Measurements from ENCODE around the gene USP15. TPM values are rescaled to one million over a fixed set of nuclear protein-coding genes. Genes with fewer than 3 reads are reported as not detected.

Gene USP15
- total and polyA plus RNA-seq, 4 donors = 16.3 to 102 (median 66.1) TPM

DNA sequence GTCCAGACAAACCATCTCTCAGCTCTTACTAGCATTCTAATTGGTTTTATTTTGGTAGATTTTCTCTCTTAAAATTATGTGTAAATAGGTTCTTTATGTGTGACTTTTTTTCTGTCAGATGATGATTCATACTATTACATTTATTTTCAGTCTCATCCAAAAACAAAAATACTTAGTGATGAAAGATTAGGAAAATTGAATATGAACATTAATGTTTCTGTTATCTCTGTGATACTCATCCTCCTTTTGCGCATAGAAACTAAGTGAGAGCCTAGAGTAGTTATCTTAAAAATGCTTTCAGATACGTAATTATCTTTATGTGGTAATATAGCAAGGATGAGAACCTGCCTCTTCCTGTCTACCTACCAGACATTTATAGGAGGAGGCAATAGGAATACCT is 122.3 kb downstream of the USP15 start:
- H3K27me3 ChIP-seq (ENCODE audit: control insufficient read depth in 1 of 2, insufficient read depth in 2 of 2, low read length in 1 of 2) = no peaks in the 10 kb centered on the region
- no peak for DNase-seq
- WGBS, 2 donors = 93 to 95% methylated on average over 2 of the region's 2 CpGs
- no peak overlapping the region for H3K4me3 ChIP-seq (ENCODE audit: low read length in 2 of 2)
- H3K9me3 ChIP-seq (ENCODE audit: control insufficient read depth, low read length) = no peaks in the 10 kb centered on the region
- ATAC-seq (ENCODE audit: low FRiP score) = no peak
- intact Hi-C loops (cut with DNase I) = no loop called here
- no peaks in the 10 kb centered on the region for H3K4me1 ChIP-seq (ENCODE audit: control insufficient read depth in 1 of 2, insufficient read depth in 2 of 2, low read length in 2 of 2)
- no peak overlapping the region for H3K27ac ChIP-seq (ENCODE audit: low read depth in 1 of 2, low read length in 2 of 2)
- no peaks in the 10 kb centered on the region for H3K36me3 ChIP-seq (ENCODE audit: control insufficient read depth in 1 of 2, insufficient read depth in 2 of 2, low read length in 1 of 2)

DNA sequence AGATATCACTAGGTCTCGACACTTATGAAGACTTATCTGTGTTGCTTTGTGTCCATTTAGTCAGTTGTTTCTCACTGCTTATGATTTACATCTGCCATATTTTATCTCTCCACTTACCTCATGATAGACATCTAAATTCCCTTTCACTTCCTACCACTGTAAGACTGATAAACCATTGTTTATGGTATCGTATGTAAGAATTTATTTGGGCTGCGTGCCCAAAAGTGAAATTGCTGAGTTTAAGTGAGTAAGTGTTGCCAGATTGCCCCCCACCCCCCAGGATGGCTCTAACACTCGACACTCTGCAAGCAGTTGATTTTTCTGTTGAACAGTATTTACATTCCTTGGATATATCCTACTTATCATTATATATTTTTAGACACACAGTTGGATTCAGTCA is 136.5 kb downstream of the USP15 start:
- no peak overlapping the region for H3K4me3 ChIP-seq (ENCODE audit: low read length in 2 of 2)
- H3K27me3 ChIP-seq (ENCODE audit: control insufficient read depth in 1 of 2, insufficient read depth in 2 of 2, low read length in 1 of 2) = no peaks in the 10 kb centered on the region
- no peak for DNase-seq
- no peaks in the 10 kb centered on the region for H3K4me1 ChIP-seq (ENCODE audit: control insufficient read depth in 1 of 2, insufficient read depth in 2 of 2, low read length in 2 of 2)
- H3K27ac ChIP-seq (ENCODE audit: low read depth in 1 of 2, low read length in 2 of 2) = no peak overlapping the region
- H3K36me3 ChIP-seq (ENCODE audit: control insufficient read depth in 1 of 2, insufficient read depth in 2 of 2, low read length in 1 of 2) = no peaks in the 10 kb centered on the region
- no peak for ATAC-seq (ENCODE audit: low FRiP score)
- H3K9me3 ChIP-seq (ENCODE audit: control insufficient read depth, low read length) = no peaks in the 10 kb centered on the region
- 37 to 42% methylated on average over 4 of the region's 4 CpGs for WGBS, 2 donors
- intact Hi-C loops (cut with DNase I) = no loop called here

GRCh38 chr12:62400135-62400534 is 139.9 kb downstream of the USP15 start:
- Histone ChIP-seq H3K4me3 (ENCODE audit: low read length in 2 of 2) (no peak overlapping the region), H3K27ac (ENCODE audit: low read depth in 1 of 2, low read length in 2 of 2) (no peak overlapping the region), H3K36me3 (ENCODE audit: control insufficient read depth in 1 of 2, insufficient read depth in 2 of 2, low read length in 1 of 2) (no peaks in the 10 kb centered on the region), H3K4me1 (ENCODE audit: control insufficient read depth in 1 of 2, insufficient read depth in 2 of 2, low read length in 2 of 2) (no peaks in the 10 kb centered on the region), H3K27me3 (ENCODE audit: control insufficient read depth in 1 of 2, insufficient read depth in 2 of 2, low read length in 1 of 2) (no peaks in the 10 kb centered on the region), H3K9me3 (ENCODE audit: control insufficient read depth, low read length) (no peaks in the 10 kb centered on the region)
- WGBS, 2 donors = 88 to 95% methylated on average over 2 of the region's 2 CpGs
- intact Hi-C loops (cut with DNase I) = no loop called here
- no peak for DNase-seq
- no peak for ATAC-seq (ENCODE audit: low FRiP score)

DNA sequence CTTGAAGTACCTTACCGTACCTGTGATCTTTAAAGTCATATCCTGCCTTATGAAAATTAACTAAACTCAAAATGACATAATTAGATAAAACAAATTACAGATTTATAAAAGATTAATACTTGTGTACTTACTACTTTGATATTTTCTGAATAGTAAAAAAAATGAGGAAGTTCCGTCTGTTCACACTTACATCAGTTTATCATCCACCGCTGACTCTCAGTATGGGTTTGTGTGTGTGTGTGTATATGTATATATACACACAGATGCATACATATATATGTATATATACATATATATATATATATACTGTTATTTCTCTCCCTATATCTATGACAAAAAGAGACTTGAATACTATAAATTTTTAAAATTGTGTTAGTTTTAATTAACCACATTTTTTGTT is 141.4 kb downstream of the USP15 start:
- Histone ChIP-seq H3K4me3 (ENCODE audit: low read length in 2 of 2) (no peak overlapping the region), H3K27me3 (ENCODE audit: control insufficient read depth in 1 of 2, insufficient read depth in 2 of 2, low read length in 1 of 2) (no peaks in the 10 kb centered on the region), H3K9me3 (ENCODE audit: control insufficient read depth, low read length) (no peaks in the 10 kb centered on the region), H3K36me3 (ENCODE audit: control insufficient read depth in 1 of 2, insufficient read depth in 2 of 2, low read length in 1 of 2) (no peaks in the 10 kb centered on the region), H3K27ac (ENCODE audit: low read depth in 1 of 2, low read length in 2 of 2) (no peak overlapping the region), H3K4me1 (ENCODE audit: control insufficient read depth in 1 of 2, insufficient read depth in 2 of 2, low read length in 2 of 2) (no peaks in the 10 kb centered on the region)
- intact Hi-C loops (cut with DNase I) = no loop called here
- WGBS, 2 donors = 73 to 79% methylated on average over 3 of the region's 3 CpGs
- ATAC-seq (ENCODE audit: low FRiP score) (no peak), DNase-seq (no peak)

- H3K27ac ChIP-seq (ENCODE audit: low read depth in 1 of 2, low read length in 2 of 2) = no peak overlapping the region
- ATAC-seq (ENCODE audit: low FRiP score) = no peak
- intact Hi-C loops (cut with DNase I) = no loop called here
- H3K4me1 ChIP-seq (ENCODE audit: control insufficient read depth in 1 of 2, insufficient read depth in 2 of 2, low read length in 2 of 2) = no peaks in the 10 kb centered on the region
- H3K36me3 ChIP-seq (ENCODE audit: control insufficient read depth in 1 of 2, insufficient read depth in 2 of 2, low read length in 1 of 2) = no peaks in the 10 kb centered on the region
- no peak overlapping the region for H3K4me3 ChIP-seq (ENCODE audit: low read length in 2 of 2)
- no peak for DNase-seq
- no peaks in the 10 kb centered on the region for H3K27me3 ChIP-seq (ENCODE audit: control insufficient read depth in 1 of 2, insufficient read depth in 2 of 2, low read length in 1 of 2)
- H3K9me3 ChIP-seq (ENCODE audit: control insufficient read depth, low read length) = no peaks in the 10 kb centered on the region
Observed at GRCh38 chr12:62403031-62403430, 142.8 kb downstream of the USP15 start.

DNA sequence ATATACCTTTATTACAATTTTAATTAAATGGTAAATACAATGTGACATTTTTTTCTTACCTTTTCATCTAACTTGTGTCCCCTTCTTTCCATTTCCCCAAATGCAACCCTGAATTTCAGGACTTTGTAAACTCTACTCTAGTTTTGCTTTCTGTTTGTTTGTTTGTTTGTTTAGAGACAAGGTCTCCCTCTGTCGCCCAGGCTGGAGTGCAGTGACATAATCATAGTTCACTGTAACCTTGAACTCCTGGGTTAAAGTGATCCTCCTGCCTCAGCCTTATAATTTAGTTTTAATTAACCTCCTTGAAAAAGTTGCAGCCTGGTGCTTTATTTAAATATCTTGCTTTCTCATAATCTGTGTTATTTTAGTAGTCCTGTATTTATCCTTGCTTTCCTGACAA is 147.4 kb downstream of the USP15 start:
- 85 to 89% methylated on average over 1 of the region's 1 CpG for WGBS, 2 donors
- Histone ChIP-seq H3K9me3 (ENCODE audit: control insufficient read depth, low read length) (no peaks in the 10 kb centered on the region), H3K4me3 (ENCODE audit: low read length in 2 of 2) (no peak overlapping the region), H3K27me3 (ENCODE audit: control insufficient read depth in 1 of 2, insufficient read depth in 2 of 2, low read length in 1 of 2) (no peaks in the 10 kb centered on the region), H3K27ac (ENCODE audit: low read depth in 1 of 2, low read length in 2 of 2) (no peak overlapping the region), H3K4me1 (ENCODE audit: control insufficient read depth in 1 of 2, insufficient read depth in 2 of 2, low read length in 2 of 2) (no peaks in the 10 kb centered on the region), H3K36me3 (ENCODE audit: control insufficient read depth in 1 of 2, insufficient read depth in 2 of 2, low read length in 1 of 2) (no peaks in the 10 kb centered on the region)
- intact Hi-C loops (cut with DNase I) = no loop called here
- no peak for ATAC-seq (ENCODE audit: low FRiP score)
- no peak for DNase-seq

GRCh38 chr12:62409068-62409467 is 148.9 kb downstream of the USP15 start:
- Histone ChIP-seq H3K27ac (ENCODE audit: low read depth in 1 of 2, low read length in 2 of 2) (no peak overlapping the region), H3K4me3 (ENCODE audit: low read length in 2 of 2) (no peak overlapping the region), H3K36me3 (ENCODE audit: control insufficient read depth in 1 of 2, insufficient read depth in 2 of 2, low read length in 1 of 2) (no peaks in the 10 kb centered on the region), H3K27me3 (ENCODE audit: control insufficient read depth in 1 of 2, insufficient read depth in 2 of 2, low read length in 1 of 2) (no peaks in the 10 kb centered on the region), H3K4me1 (ENCODE audit: control insufficient read depth in 1 of 2, insufficient read depth in 2 of 2, low read length in 2 of 2) (no peaks in the 10 kb centered on the region), H3K9me3 (ENCODE audit: control insufficient read depth, low read length) (no peaks in the 10 kb centered on the region)
- intact Hi-C loops (cut with DNase I) = no loop called here
- 71 to 72% methylated on average over 3 of the region's 3 CpGs for WGBS, 2 donors
- DNase-seq (no peak), ATAC-seq (ENCODE audit: low FRiP score) (no peak)

- 97% methylated on average over 2 of the region's 2 CpGs for WGBS, 2 donors
- Histone ChIP-seq H3K27me3 (ENCODE audit: control insufficient read depth in 1 of 2, insufficient read depth in 2 of 2, low read length in 1 of 2) (no peaks in the 10 kb centered on the region), H3K9me3 (ENCODE audit: control insufficient read depth, low read length) (no peaks in the 10 kb centered on the region), H3K4me1 (ENCODE audit: control insufficient read depth in 1 of 2, insufficient read depth in 2 of 2, low read length in 2 of 2) (no peaks in the 10 kb centered on the region), H3K27ac (ENCODE audit: low read depth in 1 of 2, low read length in 2 of 2) (no peak overlapping the region), H3K4me3 (ENCODE audit: low read length in 2 of 2) (no peak overlapping the region), H3K36me3 (ENCODE audit: control insufficient read depth in 1 of 2, insufficient read depth in 2 of 2, low read length in 1 of 2) (no peaks in the 10 kb centered on the region)
- intact Hi-C loops (cut with DNase I) = no loop called here
- ATAC-seq (ENCODE audit: low FRiP score) = no peak
- no peak for DNase-seq
Observed at GRCh38 chr12:62414180-62414579, 154.0 kb downstream of the USP15 start.

DNA sequence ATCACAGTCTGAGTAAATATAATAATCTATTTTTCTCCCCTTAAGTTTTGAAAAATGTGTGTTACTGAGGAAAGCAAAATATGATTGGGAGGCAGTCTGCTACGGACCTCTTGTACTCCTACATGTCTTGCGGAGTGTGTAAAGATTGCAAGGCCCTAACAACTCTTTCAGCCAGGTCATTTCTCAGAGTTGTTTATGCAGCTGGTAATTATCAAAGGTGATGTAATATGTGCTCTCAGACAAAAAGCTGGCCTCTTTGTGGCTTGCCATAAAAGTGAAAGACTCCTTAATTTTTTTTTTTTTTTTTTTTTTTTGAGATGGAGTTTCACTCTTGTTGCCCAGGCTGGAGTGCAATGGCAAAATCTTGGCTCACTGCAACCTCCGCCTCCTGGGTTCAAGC is 165.9 kb downstream of the USP15 start:
- no peaks in the 10 kb centered on the region for H3K36me3 ChIP-seq (ENCODE audit: control insufficient read depth in 1 of 2, insufficient read depth in 2 of 2, low read length in 1 of 2)
- intact Hi-C loops (cut with DNase I) = no loop called here
- no peak overlapping the region for H3K4me3 ChIP-seq (ENCODE audit: low read length in 2 of 2)
- peaks cover 1% of the 10 kb centered on the region for H3K9me3 ChIP-seq (ENCODE audit: control insufficient read depth, low read length)
- no peaks in the 10 kb centered on the region for H3K4me1 ChIP-seq (ENCODE audit: control insufficient read depth in 1 of 2, insufficient read depth in 2 of 2, low read length in 2 of 2)
- no peaks in the 10 kb centered on the region for H3K27me3 ChIP-seq (ENCODE audit: control insufficient read depth in 1 of 2, insufficient read depth in 2 of 2, low read length in 1 of 2)
- ATAC-seq (ENCODE audit: low FRiP score) (no peak), DNase-seq (no peak)
- WGBS, 2 donors = 64 to 66% methylated on average over 3 of the region's 3 CpGs
- H3K27ac ChIP-seq (ENCODE audit: low read depth in 1 of 2, low read length in 2 of 2) = no peak overlapping the region

All from aorta (tissue), 5 donors.